IPS-18a (cell line): ENCODE data around the gene PKN1.
"Not testable (repeated sequence)": the region's sequence is repeated elsewhere in the genome, so short reads cannot be mapped to it uniquely, and the experiment has no call there.

Source experiments
- H3K27ac ChIP-seq: one replicate; pipeline ENCODE4 v1.5.1; 2013; ENCODE audit warnings: low read length
- H3K27me3 ChIP-seq: one replicate; pipeline ENCODE4 v1.6.1; 2013; ENCODE audit warnings: mild to moderate bottlenecking, low read length; ENCODE audit not compliant: control insufficient read depth, insufficient read depth
- H3K36me3 ChIP-seq: one replicate; pipeline ENCODE4 v1.6.1; 2013; ENCODE audit warnings: low read depth, low read length; ENCODE audit not compliant: control insufficient read depth
- H3K4me1 ChIP-seq: one replicate; pipeline ENCODE4 v1.6.1; 2013; ENCODE audit warnings: low read depth, low read length; ENCODE audit not compliant: control insufficient read depth
- H3K4me3 ChIP-seq: one replicate; pipeline ENCODE4 v1.5.1; 2013; ENCODE audit warnings: low read length
- H3K9ac ChIP-seq: one replicate; pipeline ENCODE4 v1.6.1; 2013; ENCODE audit warnings: mild to moderate bottlenecking, low read length, moderate library complexity
- H3K9me3 ChIP-seq: one replicate; pipeline ENCODE4 v1.6.1; 2013; ENCODE audit warnings: low read depth, low read length; ENCODE audit not compliant: control insufficient read depth

PKN1 gene

DNA sequence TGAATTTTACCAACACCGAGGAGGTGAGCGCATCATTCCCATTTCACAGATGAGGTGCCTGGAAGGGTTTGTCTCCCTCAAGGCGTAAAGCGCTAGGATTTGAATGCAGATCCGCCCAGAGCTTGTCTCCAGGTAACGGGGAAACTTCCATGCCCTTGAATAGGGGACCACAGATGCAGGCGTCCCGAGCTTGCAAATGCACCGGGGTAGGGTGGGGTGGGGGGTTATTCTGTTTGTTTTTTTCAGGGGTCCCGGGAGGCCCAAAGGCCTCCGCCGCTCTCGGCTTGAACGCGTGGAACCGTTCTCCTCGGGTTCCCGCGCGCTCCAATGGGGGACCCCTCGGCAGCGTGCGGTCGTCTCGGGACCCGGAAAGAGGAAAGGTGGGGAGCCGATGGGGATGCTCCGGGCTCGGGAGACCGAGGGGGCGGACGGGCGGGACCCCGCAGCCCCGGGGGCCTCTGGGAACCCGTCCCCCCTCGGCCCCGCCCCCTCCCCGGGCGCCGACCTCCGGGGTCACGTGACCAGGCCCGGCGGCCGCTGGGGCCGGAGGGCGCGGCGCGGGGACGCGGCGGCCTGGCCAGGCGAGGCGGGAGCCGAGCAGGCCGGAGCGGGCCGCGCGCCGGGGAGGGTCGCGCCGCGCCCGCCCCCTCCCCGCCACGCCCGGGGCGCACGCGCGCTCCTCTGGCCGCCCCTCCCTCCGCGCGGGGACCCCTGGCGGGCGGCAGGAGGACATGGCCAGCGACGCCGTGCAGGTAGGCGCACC is at the start of gene PKN1:
Gene PKN1 (plus strand): TSS at position 516 of the 763 bp plus-strand sequence. CDS start 216 bp downstream, at position 732.
- Histone ChIP-seq H3K9me3 (no peaks in the 10 kb centered on the region), H3K36me3 (no peaks in the 10 kb centered on the region), H3K27me3 (peaks cover 14% of the 10 kb centered on the region), H3K27ac (no peak within 1 kb of the TSS), H3K9ac (peak within 1 kb of the TSS; percentile 50), H3K4me1 (no peaks in the 10 kb centered on the region), H3K4me3 (peak within 1 kb of the TSS; percentile 74)

DNA sequence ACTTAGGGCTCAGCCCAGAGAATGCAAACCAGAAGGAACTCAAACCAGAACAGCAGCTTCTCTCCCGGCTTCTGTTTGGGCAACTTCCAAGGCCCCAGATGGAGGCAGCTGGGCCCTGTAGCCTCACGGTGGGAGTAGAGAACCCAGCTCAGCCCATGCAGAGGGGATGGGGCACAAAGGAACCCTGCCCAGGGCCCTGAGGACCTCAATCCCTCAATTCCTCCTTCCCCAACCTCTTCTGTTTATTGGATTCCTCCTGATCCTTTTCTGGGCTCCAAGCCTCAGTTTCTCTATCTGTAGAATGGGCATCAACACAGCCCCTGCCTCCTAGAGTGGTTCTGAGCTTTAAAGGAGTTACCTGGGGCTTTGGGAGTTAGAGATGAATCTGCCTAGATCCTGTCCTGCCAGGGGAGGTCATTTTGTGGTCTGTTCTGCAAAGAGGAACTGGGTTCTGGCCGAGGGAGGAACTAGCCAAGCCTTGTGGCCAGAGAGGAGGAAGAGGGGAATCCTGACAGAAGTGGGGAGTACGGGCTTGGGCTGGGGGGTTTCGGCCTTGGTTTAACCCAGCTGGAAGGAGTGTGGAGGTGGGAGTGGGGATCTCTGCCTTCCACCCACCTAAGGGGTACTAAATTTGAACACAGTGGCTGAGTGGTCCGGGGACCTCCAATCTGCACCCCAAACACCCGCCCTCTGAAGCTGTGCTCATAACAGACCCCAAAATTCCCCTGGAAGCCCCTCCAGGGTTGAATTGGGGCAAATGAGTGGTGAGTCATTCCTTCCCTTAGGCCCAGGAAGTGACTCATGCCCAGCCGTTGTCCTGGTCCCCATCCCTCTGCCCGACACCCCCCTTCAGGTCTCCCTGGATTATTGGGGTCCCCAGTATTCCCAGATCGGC is 49.2 kb upstream of the PKN1 start:
- Histone ChIP-seq H3K27me3 (no peaks in the 10 kb centered on the region), H3K4me1 (peaks cover 3% of the 10 kb centered on the region), H3K4me3 (no peak overlapping the region), H3K27ac (no peak overlapping the region), H3K9ac (no peak overlapping the region), H3K9me3 (no peaks in the 10 kb centered on the region), H3K36me3 (no peaks in the 10 kb centered on the region)

DNA sequence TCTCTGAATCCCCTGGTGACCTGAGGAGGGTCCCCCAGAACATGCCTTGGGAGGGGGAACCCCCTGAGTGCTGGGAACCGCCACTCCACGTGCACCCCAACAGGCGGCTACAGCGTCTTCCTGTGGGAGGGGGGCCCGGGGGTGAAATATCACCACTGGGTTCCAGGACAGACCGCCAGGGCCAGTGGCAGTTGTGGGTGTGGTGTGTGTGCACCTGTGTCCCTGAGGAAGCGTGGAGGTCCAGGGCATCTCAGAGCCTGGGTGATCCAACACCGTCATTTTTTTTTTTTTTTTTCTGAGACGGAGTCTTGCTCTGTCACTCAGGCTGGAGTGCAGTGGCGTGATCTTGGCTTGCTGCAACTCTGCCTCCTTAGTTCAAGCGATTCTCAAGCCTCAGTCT is 47.6 kb upstream of the PKN1 start:
- Histone ChIP-seq H3K36me3 (no peaks in the 10 kb centered on the region), H3K4me1 (peaks cover 3% of the 10 kb centered on the region), H3K4me3 (no peak overlapping the region), H3K9ac (no peak overlapping the region), H3K27me3 (no peaks in the 10 kb centered on the region), H3K27ac (no peak overlapping the region), H3K9me3 (no peaks in the 10 kb centered on the region)

DNA sequence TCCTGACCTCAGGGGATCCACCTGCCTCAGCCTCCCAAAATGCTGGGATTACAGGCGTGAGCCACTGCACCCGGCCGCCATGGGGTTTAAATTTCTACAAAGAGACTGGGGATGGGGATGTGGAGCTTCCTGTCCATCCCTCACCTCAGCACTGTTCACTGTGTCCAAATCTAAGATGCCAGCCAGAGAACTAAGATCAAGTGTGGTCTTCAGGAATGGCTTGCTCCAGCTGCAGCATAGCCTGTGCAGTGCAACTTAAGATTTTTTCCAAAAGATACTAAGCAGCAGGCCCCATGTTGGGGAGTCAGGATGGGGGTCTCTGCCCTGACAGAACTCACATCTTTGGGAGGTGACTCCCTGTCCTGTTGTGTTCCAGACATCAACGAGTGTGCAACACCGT is 42.6 kb upstream of the PKN1 start:
- Histone ChIP-seq H3K36me3 (no peaks in the 10 kb centered on the region), H3K4me3 (no peak overlapping the region)

DNA sequence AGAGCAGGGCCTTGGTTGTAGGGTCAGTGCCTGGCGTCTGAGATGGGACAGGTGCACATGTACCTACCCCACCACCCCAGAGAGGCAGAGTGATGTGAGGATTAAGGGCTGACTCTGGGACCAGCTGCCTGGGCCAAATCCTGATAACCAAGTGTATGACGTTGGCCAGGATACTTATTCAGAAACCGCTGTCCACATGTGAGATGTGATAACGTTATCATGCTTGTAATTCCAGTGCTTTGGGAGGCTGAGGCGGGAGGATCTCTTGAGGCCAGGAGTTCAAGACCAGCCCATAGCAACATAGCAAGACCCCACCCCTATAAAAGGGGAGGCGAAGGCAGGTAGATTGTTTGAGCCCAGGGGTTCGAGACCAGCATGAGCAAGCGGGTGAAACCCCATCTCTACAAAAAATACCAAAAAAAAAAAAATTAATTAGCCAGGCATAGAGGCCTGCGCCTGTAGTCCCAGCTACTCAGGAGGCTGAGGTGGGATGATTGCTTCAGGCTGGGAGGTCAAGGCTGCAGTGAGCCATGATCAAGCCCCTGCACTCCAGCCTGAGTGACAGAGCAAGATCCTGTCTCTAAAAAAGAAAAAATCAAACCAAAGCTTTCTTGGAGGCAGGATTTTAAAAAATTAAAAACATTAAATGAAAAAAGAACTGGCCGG is 41.8 kb upstream of the PKN1 start:
- Histone ChIP-seq H3K9me3 (no peaks in the 10 kb centered on the region), H3K9ac (no peak overlapping the region), H3K36me3 (no peaks in the 10 kb centered on the region), H3K27ac (no peak overlapping the region), H3K27me3 (no peaks in the 10 kb centered on the region), H3K4me3 (no peak overlapping the region), H3K4me1 (no peaks in the 10 kb centered on the region)

More for the DNA sequence above, 42.6 kb upstream of the PKN1 start:
- Histone ChIP-seq H3K4me1 (no peaks in the 10 kb centered on the region), H3K27me3 (no peaks in the 10 kb centered on the region), H3K27ac (no peak overlapping the region), H3K9ac (no peak overlapping the region), H3K9me3 (no peaks in the 10 kb centered on the region)

DNA sequence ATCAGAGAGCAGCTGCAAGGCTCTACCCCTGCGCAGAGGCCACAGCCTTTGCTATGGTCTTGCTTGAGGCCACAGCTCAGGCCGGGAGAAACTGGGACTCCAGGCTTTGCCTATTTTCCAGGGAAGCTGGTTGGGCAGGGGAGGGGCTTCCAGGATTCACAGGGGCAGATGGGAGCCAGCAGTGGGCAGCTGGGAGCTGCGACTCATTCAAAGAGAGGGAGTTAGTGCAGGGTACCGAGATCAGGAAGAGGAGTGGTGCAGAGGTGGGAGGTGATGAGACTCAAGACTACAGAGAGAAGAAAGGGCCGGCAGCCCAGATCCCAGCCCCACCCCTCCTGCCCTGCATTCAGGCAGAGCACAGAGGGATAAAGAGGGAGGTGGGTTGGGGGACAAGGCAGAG is 39.8 kb upstream of the PKN1 start:
- no peak overlapping the region for H3K4me3 ChIP-seq
- no peaks in the 10 kb centered on the region for H3K9me3 ChIP-seq
- H3K27me3 ChIP-seq, result no peaks in the 10 kb centered on the region
- H3K36me3 ChIP-seq, result no peaks in the 10 kb centered on the region
- H3K9ac ChIP-seq, result no peak overlapping the region
- H3K27ac ChIP-seq, result no peak overlapping the region
- no peaks in the 10 kb centered on the region for H3K4me1 ChIP-seq

DNA sequence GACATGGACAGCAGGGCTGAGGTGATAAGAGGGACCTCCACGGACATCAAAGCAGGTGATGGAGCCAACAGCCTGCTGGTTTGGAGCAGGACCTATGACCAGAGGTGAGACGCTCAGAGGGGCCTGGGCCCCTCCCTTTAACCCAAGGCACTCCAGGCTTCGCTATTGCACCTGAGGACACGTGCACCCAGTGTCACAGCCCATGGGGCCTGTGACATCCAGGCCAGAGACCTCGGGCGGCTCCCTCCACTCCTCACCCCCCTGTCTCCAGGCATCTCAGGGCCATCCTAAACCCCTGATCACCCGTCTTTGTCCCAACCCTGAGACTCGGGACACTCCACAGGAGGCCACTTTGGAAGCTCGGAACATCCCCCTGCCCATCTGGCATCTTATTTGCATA is 38.9 kb upstream of the PKN1 start:
- no peaks in the 10 kb centered on the region for H3K4me1 ChIP-seq
- no peak overlapping the region for H3K27ac ChIP-seq
- no peaks in the 10 kb centered on the region for H3K36me3 ChIP-seq
- H3K4me3 ChIP-seq, result no peak overlapping the region
- no peaks in the 10 kb centered on the region for H3K9me3 ChIP-seq
- no peak overlapping the region for H3K9ac ChIP-seq
- no peaks in the 10 kb centered on the region for H3K27me3 ChIP-seq

DNA sequence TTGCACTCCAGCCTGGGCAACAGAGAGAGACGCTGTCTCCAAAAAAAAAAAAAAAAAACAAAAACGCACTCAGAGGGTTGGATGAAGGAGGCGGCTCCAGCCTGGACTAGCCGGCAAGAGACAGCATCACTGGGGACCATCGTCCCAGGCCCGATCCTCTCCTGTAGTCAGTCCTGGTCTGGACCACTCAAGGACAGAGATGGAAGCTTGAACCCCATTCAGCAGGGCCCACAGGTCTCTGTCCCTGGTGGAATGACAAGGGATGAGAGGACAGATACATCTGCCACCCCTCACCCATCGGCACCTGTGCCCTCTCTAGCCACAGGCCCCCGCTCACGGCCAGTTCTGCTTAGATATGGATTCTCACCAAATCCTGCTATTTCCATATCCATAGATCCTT is 37.8 kb upstream of the PKN1 start:
- H3K4me1 ChIP-seq, result no peaks in the 10 kb centered on the region
- H3K9me3 ChIP-seq, result no peaks in the 10 kb centered on the region
- no peaks in the 10 kb centered on the region for H3K36me3 ChIP-seq
- no peak overlapping the region for H3K27ac ChIP-seq
- H3K27me3 ChIP-seq, result no peaks in the 10 kb centered on the region
- H3K4me3 ChIP-seq, result no peak overlapping the region
- no peak overlapping the region for H3K9ac ChIP-seq

DNA sequence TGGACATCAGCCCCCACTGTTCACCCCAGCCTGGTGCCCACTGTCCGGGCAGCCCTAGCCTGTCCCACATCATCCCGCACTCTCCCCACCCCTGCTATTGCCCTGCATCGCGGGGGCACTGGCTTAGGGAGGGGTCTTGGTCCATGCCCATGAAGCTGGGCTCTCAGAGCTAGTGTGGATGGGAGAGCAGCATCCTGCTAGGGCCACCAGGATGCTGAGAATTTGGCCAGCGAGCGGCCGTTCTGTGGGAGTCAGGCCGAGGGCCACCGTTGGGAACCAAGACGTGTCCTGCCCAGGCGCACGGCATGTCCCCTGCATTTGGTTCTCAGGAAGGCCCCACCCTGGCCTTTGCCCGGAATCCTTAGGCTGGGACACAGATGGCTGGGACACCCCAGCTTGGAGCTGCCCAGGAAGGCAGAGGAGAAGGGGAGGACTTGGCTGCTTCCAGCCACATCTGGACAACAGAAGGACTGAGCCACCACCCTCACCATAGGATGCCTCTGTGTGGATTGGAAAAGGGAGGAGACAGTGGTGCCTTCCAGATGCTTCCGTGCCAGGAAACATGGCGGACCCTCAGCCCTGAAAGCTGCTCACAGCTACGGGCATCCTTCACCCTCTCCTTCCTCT is 37.3 kb upstream of the PKN1 start:
- no peaks in the 10 kb centered on the region for H3K9me3 ChIP-seq
- H3K27me3 ChIP-seq, result no peaks in the 10 kb centered on the region
- H3K36me3 ChIP-seq, result no peaks in the 10 kb centered on the region
- no peak overlapping the region for H3K27ac ChIP-seq
- no peak overlapping the region for H3K4me3 ChIP-seq
- H3K9ac ChIP-seq, result no peak overlapping the region
- no peaks in the 10 kb centered on the region for H3K4me1 ChIP-seq

DNA sequence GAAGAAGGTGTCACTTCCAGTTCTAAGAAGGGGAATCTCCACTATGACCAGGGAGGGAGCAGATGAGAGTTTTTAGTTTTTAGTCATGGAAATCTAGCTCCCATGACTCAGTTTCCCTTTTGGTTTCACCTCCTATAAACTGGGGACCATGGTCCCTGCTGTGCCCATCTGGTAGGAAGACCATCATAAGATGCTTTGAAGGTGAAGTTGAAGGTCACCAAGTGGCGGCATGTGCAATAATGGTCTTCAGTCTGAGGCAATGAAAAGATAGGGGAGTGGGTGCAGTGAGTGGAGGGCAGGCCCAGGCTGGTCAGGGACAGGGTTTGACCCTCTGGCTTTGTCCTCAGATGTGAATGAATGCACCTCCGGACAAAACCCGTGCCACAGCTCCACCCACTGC is 36.4 kb upstream of the PKN1 start:
- not testable (repeated sequence) for H3K9me3 ChIP-seq, H3K4me1 ChIP-seq

DNA sequence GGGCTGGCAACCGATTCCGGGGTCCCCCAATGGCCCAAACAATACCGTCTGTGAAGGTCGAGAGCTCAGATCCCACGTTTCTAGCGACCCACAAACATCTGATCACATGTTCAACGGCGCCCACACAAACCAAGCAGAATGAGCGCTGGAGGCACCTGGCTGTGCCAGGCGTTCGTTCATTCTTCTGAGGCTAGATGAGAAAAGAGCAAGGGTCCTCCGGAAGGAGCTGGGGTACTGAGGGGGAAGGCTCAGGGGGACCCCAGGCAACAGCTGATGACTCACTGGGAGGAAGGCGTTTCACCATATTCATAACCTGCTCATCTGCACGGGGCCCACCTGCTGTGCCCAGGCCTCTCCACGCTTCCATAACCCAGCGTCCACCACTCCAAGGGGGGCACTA is 35.9 kb upstream of the PKN1 start:
- not testable (repeated sequence) for H3K27me3 ChIP-seq, H3K9ac ChIP-seq, H3K4me1 ChIP-seq, H3K9me3 ChIP-seq, H3K4me3 ChIP-seq, H3K36me3 ChIP-seq, H3K27ac ChIP-seq

More for the DNA sequence above, 36.4 kb upstream of the PKN1 start:
- H3K27me3 ChIP-seq, H3K36me3 ChIP-seq, H3K27ac ChIP-seq, H3K4me3 ChIP-seq, H3K9ac ChIP-seq: not testable (repeated sequence)
